ENCODE data around the gene RHBDD2.

The RHBDD2 gene

DNA sequence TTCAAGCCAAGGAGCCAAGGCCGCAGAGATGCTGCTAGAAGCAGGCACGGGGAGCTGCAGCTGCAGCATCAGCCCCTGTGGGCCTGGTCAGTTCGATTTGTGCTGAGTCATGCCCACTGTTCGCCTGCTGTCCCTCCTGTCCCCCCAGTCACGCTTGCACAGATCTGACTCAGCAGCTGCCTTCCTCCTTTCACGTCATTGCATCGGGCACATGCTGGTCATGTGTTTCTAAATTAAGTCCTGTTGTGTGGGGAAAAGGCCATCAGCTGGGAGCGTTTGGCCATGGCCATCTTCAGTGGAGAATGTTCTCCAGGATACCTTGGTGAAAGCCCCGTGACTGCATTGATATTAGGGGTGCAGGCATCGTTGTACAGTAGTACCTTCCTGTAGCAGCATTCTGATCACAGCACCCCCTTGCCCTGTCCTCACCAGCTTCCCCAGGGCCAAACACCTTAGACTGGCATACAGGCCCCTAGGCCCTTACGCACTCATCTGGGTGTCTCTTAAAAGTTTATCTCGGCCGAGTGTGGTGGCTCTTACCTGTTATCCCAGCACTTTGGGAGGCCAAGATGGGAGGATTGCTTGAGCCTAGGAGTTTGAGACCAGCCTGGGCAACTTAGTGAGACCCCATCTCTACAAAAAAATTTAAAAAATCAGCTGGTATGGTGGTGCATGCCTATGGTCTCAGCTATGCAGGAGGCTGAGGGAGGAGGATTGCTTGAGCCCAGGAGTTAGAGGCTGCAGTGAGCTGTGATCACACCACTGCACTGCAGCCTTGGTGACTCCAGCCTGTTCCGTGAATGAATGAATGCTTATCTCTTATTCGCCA, 59.3 kb downstream of the RHBDD2 start:
- Histone ChIP-seq H3K27ac (ENCODE audit: low read depth, low read length) (no peak overlapping the region), H3K9me3 (ENCODE audit: control insufficient read depth in 1 of 2, low read length in 2 of 2) (no peaks in the 10 kb centered on the region), H3K36me3 (ENCODE audit: control insufficient read depth in 1 of 2, insufficient read depth in 2 of 2, low read length in 2 of 2) (peaks cover 0 to 12% of the 10 kb centered on the region in 2 donors), H3K9ac (ENCODE audit: low read depth in 1 of 2, low read length in 2 of 2) (no peak overlapping the region), H3K27me3 (ENCODE audit: control insufficient read depth in 1 of 2, insufficient read depth in 2 of 2, low read length in 2 of 2) (no peaks in the 10 kb centered on the region), H3K4me3 (ENCODE audit: low read depth in 1 of 2, low read length in 2 of 2) (no peak overlapping the region), H3K4me1 (ENCODE audit: control insufficient read depth in 1 of 2, insufficient read depth in 2 of 2, low read length in 2 of 2) (peaks cover 0 to 6% of the 10 kb centered on the region in 2 donors)

Data from duodenal mucosa (tissue), 2 donors.